GM19468 (cell line): ENCODE results near the gene ARMC6.
"Not testable (repeated sequence)": the region's sequence is repeated elsewhere in the genome, so short reads cannot be mapped to it uniquely, and the experiment has no call there.

Experiments
- ATAC-seq: cut with Tn5 transposase; IDR thresholded peaks from one replicate; pipeline ENCODE4 v1.9.1; 2021; ENCODE audit warnings: mild to moderate bottlenecking, moderate library complexity, moderate number of reproducible peaks; ENCODE audit not compliant: unreplicated experiment; ENCODE audit errors: extremely low read depth

Gene ARMC6

DNA sequence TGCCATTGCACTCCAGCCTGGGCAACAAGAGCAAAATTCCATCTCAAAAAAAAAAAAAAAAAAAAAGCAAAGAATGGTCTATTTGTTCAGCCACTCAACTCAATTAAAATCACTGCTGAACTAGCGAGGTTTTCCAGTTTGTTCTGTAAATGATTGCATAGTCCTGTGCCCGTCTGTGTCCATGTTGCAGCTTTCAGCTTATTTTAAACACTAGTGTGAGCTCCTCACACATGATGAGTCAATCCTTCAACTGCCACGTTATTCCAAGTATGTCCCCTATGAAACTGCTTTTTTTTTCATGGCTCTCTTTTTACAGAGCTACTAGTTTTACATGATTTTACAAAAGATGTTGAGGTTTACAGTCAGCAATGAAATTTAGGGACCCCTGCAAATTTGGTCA lies 12.3 kb upstream of the ARMC6 start:
- ATAC-seq: no peak

DNA sequence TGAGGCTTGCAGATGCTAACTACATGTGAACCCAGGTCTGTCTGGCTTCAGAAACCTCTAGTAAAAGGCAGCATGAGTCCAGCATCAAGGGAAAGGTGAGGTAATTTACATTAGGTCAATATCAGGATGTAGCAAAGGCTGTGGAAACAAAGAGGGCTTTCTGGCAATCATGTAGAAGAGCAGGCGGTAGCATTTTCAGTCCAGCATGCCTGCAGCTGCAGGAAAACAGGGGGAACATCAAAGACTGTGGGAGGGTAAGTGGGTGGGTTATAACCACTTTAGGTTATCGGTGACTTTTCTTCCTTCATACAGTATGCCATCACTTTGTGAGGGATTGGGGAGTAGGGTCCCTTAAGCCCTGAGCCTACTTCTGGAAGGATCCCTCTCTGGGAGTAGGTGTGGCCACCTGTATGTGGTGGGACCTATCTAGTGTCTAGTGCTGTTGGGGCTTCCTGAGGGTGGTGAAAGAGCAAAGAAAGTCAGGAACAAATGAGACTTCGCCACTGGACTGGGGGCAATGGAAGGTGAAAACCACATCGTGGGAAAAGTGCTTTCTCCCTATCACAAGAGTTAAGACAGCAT lies 10.9 kb upstream of the ARMC6 start:
- no peak for ATAC-seq

GRCh38 chr19:19023376-19023775 lies 10.0 kb upstream of the ARMC6 start:
- ATAC-seq: not testable (repeated sequence)

DNA sequence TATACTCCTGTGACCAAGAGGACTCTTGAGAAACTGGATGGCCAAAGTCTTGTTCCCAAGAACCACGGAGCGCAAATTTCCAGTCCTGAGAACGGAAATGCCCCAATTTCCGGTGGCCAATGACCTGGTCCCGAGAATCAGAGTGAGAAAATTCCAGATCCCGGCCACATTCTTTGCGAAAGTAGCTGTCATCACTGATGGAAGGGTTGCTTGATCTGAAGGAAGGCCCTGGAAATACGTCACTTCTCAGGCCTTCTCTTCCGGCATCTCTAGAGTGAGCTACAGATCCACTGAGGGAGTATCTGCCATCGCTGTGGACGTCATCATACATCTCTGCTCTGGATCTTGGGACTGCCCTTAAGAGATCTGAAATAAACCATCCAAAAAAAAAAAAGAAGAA lies 7.5 kb upstream of the ARMC6 start:
- ATAC-seq: no peak

DNA sequence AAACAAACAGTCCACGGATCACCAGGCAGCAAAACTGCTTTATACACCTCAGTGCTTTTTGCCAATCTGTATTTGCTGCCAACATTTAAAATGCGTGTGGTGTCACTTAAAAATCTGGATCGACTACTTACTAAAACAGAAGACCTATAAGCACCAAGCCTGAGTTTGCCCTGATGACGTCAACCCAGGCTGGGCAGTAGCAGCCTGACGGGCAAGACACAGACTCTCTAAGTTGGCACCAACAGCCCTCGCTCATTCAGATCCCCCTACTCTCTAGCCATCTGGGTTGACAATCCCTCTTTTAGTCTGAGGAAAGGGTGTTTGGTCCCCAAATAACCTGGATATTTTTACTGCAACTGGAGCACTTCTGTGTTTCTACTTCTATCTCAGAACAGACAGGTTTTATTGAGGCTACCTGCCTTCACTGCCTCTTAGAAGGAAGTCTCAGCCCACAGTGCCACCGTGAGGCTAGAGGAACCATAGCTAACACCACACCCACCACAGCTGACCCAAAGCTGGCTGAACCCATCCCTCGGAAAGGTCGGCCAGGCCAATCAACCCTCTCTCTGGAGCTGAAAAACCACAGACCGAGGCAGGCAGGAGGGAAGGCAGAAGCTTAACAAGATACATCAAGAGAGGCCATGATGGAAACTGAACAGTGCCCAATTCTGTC lies 7.0 kb upstream of the ARMC6 start:
- no peak for ATAC-seq

- no peak for ATAC-seq
Observed at GRCh38 chr19:19027228-19027627, 6.2 kb upstream of the ARMC6 start.

DNA sequence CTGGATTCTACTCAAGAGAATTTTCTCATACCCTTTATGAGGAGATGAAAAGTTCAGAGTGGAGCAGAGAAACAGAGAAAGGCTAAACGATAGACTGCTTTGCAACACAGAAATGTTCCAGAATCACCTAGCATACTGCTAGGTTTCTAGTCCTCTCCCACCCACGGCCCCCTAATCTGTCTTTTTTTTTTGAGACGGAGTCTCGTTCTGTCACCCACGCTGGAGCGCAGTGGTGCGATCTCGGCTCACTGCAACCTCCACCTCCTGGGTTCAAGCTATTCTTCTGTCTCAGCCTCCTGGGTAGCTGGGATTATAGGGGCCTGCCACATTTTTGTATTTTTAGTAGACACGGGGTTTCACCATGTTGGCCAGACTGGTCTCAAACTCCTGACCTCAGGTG lies 4.9 kb upstream of the ARMC6 start:
- no peak for ATAC-seq

DNA sequence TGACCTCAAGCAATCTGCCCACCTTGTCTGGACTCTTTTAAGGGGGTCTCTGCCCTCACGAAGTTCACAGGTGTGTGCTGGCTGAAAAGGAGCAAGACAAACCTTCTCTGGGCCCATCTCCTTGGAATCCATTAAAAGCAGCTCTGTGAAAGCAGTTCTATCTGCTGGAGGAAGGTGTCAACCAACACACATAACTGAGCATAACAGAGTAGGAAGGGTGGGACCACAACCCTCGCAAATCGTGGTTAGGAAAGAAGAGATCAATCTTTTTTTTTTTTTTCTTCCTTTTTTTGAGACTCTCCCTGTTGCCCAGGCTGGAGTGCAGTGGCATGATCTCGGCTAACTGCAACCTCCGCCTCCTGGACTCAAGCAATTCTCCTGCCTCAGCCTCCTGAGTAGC lies 1.5 kb upstream of the ARMC6 start:
- no peak for ATAC-seq

DNA sequence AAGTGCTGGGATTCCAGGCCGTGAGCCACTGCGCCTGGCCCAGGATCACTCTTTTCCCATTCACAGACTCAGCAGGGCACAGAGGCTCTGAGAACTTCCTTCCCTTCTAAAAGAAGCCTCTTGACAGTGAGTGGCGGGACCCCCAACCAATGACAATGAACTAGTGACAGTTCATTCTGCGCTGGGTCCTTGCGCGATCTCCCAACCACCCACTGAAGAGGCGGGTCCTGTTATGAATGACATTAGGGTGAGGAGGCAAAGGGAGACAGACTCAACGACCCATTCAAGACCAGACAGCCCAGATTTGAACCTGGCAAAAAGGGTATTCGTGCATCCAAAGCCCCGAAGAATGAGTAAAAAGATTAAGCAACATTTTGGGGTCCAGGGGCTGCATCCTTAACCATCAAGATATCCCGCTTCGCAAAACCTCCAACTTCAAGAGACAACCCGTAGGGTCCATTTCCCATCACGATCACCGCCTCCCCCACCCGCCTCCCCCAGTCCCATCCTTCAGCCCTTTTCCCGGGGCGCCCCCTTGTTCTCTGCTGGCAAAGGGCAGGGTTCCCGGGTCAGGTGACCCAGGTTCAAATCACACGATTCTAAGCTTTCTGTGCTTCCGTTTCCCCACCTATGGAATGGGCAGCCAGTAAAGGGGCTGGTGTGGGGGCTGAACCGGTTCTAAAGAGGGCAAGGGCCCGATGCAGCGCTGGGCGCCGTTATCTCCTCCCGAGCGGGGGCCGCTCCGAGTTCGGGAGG lies 805 bp upstream of the ARMC6 start:
- no peak for ATAC-seq

DNA sequence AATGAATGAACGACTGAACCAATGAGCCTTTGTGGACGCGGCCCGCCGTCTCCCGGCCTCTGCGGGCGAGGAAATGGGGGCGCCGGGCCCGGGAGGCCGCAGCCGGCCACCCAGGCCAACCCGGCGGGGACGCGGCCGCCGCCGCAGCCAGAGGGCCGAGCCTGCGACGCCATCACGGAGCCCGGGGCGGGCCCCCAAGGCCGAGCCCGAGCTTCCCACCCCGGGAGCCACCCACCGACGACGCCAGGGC lies 302 bp upstream of the ARMC6 start:
- no peak for ATAC-seq

GRCh38 chr19:19034204-19034624 lies 811 bp downstream of the ARMC6 start:
- ATAC-seq: no peak

DNA sequence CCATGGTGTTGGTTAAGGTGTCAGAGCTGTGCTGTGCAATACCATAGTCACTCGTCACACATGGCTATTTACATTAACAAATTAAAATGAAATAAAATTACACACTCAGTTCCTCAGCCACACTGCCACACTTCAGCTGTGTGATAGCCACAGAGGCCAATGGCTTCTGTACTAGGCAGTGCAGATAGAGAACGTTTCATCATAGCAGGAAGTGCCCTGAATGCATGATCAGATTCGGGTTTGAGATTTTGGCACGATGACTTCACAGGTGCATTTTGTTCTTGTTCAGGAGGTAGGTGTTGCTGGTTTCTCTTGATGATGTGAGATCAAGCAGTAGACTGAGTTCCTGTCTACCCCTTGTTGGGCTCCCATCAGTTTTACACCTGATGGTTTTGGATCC lies 6.5 kb downstream of the ARMC6 start:
- no peak for ATAC-seq

DNA sequence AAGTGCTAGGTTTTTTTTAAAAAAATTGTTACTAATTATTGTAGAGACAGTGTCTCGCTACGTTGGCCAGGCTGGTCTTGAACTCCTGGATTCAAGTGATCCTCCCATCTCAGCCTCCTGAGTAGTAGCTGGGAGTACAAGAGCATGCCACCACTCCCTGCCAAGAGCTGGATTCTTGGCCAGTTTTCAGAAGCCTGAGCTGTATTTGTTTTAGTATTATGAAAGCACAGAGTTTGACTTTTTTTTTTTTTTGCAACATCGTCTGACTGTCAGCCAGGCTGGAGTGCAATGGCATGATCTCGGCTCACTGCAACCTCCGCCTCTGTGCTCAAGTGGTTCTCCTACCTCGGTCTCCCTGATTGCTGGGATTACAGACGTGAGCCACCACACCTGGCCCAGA lies 7.0 kb downstream of the ARMC6 start:
- no peak for ATAC-seq

- ATAC-seq: no peak
Observed at GRCh38 chr19:19042732-19043280, 9.4 kb downstream of the ARMC6 start.

DNA sequence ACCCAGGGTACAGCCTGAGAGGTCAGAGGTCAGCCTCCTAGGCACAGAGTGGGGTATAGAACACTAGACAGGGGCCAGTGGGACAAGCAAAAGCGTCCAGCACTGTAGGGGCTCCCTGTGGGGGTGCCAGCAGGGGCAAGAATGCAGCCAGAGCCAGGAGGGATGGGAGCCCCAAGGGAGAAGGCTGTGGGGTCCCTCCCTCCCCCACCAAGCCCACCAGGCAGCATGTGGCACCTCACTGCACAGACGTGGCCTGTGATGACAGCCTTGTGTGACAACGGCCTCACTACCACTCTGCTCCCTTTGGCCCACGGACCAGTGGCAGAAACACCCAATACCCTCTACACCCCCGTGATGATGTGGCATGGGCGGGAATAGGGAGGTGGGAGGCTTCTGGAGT lies 10.1 kb downstream of the ARMC6 start:
- ATAC-seq: no peak

- ATAC-seq: no peak
Observed at GRCh38 chr19:19043881-19044280, 10.5 kb downstream of the ARMC6 start.

DNA sequence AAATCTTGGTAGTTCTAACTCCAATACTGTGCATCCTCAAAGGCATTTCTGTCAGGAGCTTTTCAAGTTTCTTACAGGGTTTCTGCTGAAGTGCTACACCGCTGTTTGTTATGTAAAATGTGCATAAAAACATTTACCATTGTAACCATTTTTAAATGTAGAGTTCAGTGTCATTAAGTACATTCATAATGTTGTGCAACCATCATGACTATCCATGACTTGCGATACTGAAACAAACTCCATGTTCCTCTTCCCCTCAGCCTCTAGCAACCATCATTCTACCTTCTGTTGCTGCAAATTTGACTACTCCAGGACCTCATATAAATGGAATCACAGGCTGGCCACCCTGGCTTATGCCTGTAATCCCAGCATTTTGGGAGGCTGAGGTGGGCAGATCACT lies 16.0 kb downstream of the ARMC6 start:
- no peak for ATAC-seq

GRCh38 chr19:19050104-19050503 lies 16.7 kb downstream of the ARMC6 start:
- no peak for ATAC-seq

GRCh38 chr19:19050731-19051130 lies 17.3 kb downstream of the ARMC6 start:
- no peak for ATAC-seq

GRCh38 chr19:19051478-19052213 lies 18.2 kb downstream of the ARMC6 start:
- ATAC-seq: no peak

DNA sequence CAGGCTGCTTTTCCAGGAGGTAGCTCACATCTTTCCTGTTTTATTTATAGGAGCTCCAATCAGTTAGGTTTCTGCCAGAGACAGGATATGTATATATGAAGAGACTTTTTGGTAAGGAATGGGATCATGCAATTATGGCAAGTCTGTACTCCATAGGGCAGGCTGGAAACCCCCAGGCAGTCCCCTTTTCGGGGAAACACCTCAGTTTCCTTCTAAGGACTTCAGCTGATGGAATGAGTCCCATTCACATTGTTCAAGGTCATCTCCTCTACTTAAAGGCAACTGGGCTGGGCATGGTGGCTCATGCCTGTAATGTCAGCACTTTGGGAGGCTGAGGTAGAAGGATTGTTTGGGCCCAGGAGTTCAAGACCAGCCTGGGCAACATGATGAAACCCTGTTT lies 19.5 kb downstream of the ARMC6 start:
- ATAC-seq: no peak
